ENCODE measurements around the gene IGLON5.

Gene IGLON5

DNA sequence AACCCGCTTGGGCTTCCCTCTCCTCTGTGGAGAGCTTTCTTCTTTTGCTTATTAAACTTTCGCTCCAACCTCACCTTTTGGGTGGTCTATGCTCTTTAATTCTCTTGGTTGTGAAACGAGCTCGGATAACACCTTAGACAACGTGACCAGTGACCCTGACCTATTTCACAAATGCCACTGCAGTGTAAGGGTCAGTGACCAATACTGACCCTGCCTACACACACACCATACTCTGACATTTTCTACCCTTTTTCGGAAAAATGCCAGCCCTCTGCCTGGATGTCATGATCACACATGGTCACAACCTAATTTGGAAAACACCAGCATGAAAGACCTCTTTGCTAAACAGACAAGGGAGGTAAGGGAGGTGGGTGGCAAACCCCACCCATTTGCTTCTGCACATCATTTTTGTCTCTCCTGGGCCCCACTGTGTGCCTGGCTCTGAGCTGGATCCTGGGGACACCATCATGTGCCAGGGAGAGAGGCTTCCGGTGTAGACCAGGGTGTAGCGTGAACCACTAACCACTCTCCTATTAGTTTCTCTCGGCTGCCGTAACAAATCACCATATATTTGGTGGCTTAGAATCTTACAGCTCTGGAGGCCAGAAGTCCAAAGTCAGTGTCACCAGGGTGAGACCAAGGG, 44.8 kb downstream of the IGLON5 start:
- DNase-seq (ENCODE audit: low read depth, low spot score): no peak
- H3K27ac ChIP-seq: no peak overlapping the region

DNA sequence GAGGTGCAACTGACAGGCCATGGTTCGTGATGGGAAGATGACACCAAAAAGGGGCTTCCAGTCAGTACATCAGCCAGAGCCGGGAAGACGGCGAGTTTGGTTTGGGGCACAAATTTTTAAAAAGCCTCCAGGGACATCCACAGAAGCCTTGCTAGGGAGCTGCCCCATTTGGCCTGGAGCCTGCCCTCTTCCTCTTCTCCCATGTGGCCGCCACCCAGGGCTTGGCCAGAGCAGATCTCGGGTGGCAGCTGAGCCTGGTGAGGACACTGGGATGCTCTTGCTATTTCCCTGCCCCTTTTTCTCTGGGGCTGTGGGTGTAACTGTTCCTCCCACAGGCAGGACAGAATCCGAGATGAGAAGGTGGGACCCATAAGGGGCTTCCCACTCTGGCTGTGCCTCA, 46.5 kb downstream of the IGLON5 start:
- H3K27ac ChIP-seq: no peak overlapping the region
- DNase-seq (ENCODE audit: low read depth, low spot score): no peak

DNA sequence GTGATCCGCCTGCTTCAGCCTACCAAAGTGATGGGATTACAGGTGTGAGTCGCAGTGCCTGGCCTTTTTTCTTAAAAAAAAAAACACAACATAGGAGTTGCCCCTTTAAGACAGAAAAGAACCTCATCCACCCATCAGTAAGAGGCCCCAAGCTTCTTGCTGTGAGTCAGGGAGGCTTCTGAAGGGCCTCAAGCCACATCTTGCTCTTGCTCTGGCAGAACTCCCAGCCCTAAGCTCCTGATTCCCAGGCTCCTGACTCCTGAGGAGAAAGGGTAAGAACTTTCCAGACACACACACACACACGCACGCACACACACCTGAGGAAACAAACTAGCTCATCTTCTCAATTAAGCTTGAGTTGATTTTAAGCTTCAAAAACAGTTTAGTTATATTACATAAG, 47.9 kb downstream of the IGLON5 start:
- peak overlapping the region; percentile 26 for H3K27ac ChIP-seq
- peak; percentile 73 for DNase-seq (ENCODE audit: low read depth, low spot score)

- no peak for DNase-seq (ENCODE audit: low read depth, low spot score)
- no peak overlapping the region for H3K27ac ChIP-seq
Measured at GRCh38 chr19:51361239-51361638, 49.8 kb downstream of the IGLON5 start.

DNA sequence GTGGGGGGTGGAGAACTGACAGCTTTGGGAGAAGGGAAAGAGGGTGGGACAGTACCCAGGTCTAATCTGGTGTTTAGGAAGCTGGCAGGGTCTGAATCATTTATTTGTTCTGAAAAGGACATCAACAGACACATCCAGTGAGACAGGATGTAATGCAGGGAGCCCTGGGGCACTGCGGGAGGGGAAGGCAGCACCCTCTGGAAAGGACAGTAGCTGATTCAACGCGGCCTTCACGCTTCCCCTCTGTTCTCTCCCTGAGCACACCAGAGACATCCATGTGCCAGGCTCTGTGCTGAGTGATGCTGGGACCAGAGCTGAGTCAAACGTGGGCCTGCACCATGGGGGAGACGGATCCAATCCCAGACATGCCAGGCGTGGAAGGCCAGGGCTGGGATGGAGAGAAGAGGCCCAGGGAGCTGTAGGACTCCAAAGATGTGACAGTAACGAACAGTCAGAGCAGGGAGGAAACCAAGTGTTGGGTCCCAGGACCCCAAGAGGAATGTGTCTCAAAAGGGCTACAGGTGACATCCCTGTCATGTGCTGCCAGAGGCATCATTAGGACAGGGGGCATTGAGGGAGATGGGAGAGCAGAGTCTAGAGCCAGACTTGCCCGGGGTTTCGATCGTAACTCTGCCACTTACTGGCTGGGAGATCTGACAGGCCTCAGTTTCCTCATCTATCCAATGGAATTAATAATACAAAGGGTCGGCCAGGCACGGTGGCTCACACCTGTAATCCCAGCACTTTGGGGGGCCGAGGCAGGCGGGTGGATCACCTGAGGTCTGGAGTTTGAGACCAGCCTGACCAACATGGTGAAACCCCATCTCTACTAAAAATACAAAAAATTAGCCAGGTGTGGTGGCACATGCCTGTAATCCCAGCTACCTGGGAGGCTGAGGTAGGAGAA, 53.0 kb downstream of the IGLON5 start:
- DNase-seq (ENCODE audit: low read depth, low spot score): no peak
- H3K27ac ChIP-seq: peak overlapping the region; percentile 74

GRCh38 chr19:51365211-51365964, 53.9 kb downstream of the IGLON5 start:
- H3K27ac ChIP-seq: peak overlapping the region; percentile 74
- no peak for DNase-seq (ENCODE audit: low read depth, low spot score)

GRCh38 chr19:51365965-51366388, 54.5 kb downstream of the IGLON5 start, which contains the start of gene ETFB:
ETFB (minus strand) TSS chr19:51366388; CDS start chr19:51366326, 62 bp downstream.
- DNase-seq (ENCODE audit: low read depth, low spot score): no peak
- H3K27ac ChIP-seq: peak within 1 kb of the TSS; percentile 74

DNA sequence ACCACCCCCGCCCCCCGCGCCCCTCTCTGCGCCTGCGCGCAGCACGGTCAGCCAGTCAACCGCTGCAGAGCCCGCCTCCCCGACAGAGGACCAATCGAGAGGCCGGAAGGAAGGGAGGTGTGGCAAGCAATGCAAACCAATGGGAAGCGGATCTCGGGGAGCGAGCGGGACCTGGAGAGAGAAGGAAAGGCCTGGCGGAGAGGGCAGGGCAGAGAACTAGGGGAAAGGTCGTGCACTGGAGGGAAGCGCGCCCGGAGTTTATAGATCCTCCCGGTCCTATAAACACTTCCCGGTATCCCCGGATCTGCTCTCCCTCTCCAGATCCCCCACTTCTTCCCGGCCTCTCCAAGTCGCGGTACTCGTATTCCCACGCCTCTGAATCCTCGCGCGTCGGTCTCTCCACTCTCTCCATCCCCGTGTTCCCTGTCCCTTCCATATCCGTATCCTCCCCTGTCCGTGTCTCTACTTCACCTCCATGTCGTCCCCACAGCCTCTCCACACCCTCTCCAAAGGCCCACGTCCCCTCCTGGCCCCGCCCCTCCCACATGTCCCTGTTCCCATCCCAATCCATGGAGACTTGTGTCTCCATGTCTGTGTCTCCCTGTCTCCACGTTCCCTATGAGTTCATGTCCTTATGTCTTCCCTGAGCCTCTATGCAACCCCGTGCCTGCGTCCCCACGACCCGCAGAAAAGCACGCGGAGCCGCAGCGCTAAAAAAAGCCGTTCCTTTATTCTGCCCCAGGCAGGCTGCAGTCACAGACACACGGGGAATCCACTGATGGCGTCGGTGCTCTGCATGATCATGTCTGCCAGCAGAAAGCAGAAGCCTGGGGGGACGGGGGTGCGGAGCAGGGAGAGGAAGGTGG, 55.2 kb downstream of the IGLON5 start:
- peak; percentile 89 for DNase-seq (ENCODE audit: low read depth, low spot score)
- H3K27ac ChIP-seq: peak overlapping the region; percentile 74

- DNase-seq (ENCODE audit: low read depth, low spot score): no peak
- peak overlapping the region; percentile 74 for H3K27ac ChIP-seq
Measured at GRCh38 chr19:51367255-51367564, 55.8 kb downstream of the IGLON5 start.

GRCh38 chr19:51367565-51368365, 56.3 kb downstream of the IGLON5 start:
- DNase-seq (ENCODE audit: low read depth, low spot score): peak; percentile 78

DNA sequence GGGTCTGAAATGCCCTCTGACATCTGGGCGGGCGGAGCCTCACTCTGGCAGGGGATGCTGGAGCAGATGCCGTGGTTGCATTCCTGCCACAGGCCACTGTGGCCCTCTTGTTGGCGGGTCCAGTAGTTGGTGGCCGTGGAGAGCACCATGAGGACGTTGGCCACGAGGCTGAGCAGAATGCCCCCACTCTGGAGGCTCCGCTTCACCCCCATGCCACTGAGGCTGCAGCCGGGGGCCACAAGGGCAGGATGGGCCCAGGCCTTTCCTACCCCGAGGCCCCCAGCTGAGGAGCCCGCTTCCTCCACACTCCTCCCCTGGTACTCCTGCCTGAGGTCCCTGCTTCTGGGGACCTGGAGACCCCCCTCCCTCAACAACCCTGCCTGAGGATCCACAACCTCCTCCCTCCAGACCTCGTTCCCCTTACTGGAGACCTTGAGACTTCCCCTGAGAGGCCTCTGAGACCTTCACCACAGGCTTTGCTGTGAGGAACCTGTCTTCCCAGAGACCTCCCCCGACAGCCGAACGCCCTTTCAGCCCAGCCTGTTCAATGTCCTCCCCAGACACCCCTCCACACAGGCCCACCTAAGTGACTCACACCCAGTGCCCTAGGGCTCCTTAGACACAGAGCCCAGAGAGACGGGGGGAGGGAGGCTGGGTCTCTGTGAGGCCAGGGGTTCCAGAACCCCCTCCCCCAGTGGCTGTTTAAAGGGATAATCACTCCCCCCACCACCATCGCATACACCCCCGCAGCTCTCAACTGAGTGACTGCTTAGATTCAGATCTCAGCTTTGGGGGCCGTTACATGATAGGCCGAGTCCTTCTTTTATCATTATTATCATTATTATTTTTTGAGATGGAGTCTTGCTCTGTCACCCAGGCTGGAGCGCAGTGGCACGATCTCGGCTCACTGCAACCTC, 57.2 kb downstream of the IGLON5 start, which contains the start of gene CLDND2:
CLDND2 (minus strand) TSS at position 638 of the 917 bp plus-strand sequence; CDS start at position 212, 426 bp downstream.
- peak within 1 kb of the TSS; percentile 74 for H3K27ac ChIP-seq
- no peak for DNase-seq (ENCODE audit: low read depth, low spot score)

More at GRCh38 chr19:51367565-51368365, 56.3 kb downstream of the IGLON5 start:
- peak overlapping the region; percentile 74 for H3K27ac ChIP-seq

DNA sequence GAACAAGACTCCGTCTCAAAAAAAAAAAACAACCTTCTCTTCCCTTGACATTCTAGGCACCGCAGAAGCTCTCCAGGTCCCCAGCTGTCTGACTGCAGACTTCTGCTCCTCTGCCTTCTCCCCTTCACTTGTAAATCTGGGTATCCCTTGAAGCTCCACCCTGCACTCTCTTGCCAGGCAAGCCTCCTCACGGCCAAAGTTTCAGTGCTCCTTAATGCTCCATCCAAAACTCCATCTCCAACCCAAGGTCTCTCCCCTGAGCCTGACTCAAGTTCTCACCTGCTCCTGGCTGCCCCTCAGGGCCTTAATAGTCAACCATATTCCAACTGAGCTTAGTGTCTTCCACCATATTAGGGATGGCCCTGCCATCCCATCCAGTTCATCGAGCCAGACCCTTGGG, 58.8 kb downstream of the IGLON5 start:
- no peak overlapping the region for H3K27ac ChIP-seq
- DNase-seq (ENCODE audit: low read depth, low spot score): no peak

DNA sequence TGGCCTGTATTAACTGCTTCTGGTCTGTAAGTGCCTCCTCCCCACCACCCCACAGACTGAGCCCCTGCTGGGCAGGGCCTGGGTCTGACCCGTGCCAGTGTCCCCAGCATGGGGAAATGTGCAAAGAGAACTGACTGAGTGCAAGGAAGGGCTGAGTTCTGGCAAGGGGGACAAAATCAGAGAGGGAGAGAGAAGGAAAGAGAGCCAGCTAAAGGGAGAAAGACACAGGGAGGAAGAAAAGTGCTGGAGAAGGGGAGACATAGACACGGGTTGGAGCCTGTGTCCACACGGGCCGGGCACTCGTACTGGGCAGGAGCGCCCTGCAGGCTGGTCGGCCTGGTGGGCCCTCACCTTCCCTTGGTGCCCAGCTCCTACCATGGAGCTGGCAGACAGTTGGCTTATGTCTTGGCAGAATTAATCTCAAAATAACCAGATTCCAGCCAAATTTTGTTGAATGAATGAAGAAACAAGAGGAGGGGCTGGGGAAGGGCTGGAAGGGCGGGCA, 59.8 kb downstream of the IGLON5 start:
- H3K27ac ChIP-seq: no peak overlapping the region
- no peak for DNase-seq (ENCODE audit: low read depth, low spot score)

DNA sequence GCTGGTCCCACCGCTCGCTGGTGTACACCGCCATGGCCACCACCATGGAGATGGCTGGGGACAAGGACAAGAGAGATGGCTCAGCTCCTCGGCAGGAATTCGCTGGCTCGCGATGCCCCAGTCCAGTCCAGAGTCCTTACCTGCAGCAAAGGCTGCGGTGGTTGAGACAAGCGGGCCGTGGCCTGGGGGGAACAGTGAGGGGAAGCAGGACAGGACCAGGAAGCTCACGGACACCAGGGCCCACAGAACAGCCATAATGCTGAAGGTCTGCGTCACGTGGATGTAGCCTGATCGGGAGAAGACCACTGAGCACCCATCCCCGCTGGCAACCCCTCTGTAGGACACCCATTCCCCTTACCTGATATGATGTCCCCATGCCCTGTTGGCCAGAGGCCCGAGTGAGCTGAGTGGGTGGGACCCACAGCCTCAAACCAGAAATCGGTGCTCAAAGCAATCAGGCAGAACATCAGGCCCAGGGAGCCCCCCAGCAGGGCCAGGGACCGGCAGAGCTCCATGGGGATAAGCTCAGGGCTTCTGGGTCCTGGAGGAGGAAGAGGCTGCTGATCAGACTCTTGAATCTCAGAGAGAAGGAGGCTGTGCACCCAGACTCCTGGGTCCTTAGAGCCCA, 60.7 kb downstream of the IGLON5 start:
- no peak overlapping the region for H3K27ac ChIP-seq

GRCh38 chr19:51372649-51373504, 61.4 kb downstream of the IGLON5 start, which contains the start of gene NKG7:
NKG7 (minus strand) TSS chr19:51372654; CDS start chr19:51372535, 119 bp downstream.
- no peak within 1 kb of the TSS for H3K27ac ChIP-seq
- DNase-seq (ENCODE audit: low read depth, low spot score): no peak

More for the DNA sequence above, 60.7 kb downstream of the IGLON5 start:
- DNase-seq (ENCODE audit: low read depth, low spot score): no peak
